ENCODE data around the gene TAF4.
A peak's percentile ranks its signal among the peaks of the same experiment; 100 is the strongest.

Gene TAF4

GRCh38 chr20:62042025-62042820 lies 23.5 kb downstream of the TAF4 start:
- no peak for DNase-seq

DNA sequence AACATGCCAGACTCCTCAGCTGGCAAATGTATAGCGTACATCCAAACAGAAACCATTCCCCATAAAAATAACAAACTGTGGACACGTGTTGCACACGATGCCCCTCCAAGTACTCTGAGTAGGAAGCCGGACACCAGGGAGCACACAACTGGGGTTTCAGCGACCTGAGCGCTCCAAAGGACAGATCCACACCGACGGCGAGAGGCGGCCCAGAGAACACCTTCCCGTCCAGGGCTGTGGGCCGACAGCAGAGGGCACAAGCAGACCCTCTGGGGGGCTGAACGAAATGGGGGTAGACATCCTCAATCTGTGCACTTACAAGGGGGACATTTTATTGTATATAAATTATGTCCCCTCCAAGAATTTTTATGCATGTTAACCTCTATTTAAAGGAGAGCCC lies 24.7 kb downstream of the TAF4 start:
- DNase-seq, result no peak

DNA sequence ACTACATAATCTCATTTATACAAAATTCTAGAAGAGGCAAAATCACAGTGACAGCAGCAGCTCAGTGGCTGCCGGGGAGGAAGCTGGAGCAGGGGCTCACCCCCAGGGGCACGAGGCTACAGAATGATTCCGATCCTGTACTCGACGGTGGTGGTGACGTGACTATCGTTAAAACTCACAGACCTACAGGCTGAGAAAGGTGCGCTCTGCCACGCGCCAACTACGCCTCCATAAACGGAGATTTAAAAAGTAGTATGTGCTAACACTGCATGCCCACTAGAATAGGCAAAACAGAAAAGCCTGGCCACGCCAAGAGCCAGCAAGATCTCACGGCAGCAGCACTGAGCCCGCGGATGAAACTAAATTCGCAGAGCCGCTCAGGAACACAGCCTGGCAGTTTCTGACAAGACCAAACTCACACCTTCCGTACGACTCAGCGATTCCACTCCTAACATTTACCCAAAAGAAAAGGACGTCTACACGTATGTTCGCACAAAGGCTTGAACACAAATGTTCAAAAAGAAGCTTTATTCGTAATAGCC lies 25.2 kb downstream of the TAF4 start:
- DNase-seq, result no peak

DNA sequence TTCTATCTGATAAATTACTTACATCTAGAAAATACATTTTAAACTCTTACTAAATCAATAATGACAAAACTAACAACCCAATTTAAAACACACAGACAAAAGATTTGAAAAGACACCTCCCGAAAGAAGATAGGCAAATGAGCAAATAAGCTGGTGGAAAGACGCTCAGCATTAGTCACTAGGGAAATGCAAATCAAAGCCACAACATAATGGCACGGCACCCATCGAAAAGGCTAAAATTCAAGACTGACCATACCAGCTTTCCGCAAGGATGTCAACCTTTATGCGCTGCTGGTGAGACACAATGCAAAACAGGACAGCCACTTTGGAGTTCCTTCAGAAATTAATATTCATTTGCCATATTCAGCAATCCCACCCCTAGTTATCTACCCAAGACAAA lies 25.9 kb downstream of the TAF4 start:
- no peak for DNase-seq

DNA sequence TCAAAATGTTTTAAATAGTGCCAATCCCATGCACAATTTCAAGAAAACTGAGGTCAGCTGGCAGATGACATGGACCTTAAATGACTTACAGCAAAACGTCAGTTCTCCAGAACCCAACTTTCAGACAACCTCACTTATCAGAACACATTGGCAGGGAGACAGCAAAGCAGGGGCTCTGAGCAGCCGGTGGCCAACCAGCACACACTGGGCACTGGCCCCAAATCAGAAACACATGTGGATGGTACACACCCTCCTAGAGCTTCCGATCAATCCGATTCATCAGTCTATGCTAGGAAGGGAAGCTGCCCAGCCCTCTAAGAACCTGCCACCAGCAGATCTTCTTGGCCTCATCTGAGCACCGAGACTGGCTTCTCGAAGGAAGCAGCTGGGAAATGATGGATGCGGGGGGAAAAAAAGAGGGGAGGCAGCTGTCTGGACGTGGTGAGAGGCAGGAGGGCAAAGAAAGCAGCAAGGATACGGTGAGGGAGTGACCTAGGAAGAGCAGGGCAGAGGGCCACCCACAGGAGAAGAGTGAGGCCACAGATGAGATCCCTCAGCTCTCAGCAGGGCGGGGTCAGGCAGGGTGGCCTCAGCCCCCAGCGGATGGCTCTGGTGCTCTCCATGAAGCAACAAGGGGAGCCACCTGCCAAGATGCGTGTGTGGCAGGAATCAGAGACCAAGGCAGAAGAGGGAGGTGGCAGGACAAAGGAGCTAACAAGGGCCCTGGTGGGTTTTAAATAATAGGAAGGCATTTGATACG lies 32.9 kb downstream of the TAF4 start:
- DNase-seq, result no peak

DNA sequence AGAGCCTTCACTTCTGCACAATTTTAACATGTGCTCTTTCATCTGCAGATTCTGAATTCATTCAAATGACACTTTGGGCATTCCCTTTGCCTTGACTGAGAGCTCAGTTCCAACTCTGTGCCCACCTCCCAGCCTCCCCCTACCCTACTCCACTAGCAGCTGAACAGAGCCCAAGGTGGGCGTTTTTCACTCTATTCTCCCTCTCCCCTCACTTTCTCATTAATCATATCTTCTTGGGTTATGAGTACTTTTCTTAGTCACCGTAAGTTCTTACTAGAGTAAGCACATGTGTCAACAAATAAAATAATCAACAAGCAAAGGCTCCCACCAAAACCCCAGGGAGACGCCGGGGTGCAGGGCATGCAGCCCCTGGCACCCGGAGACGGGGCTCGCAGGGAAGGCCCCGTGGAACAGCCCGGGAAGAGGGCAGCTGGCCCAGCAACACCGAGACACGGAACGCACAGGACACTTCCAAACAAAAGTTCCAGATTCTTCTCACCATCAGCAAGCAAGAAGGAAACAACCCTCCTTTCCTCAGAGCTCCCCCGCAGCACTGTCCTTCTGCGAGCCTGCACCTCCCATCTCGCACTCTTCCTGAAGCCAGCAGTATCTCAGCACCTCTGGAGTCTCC lies 34.1 kb downstream of the TAF4 start:
- DNase-seq, result no peak

GRCh38 chr20:62030834-62031434 lies 34.7 kb downstream of the TAF4 start:
- peak; percentile 60 for DNase-seq

GRCh38 chr20:62030357-62030756 lies 35.3 kb downstream of the TAF4 start:
- DNase-seq, result no peak

DNA sequence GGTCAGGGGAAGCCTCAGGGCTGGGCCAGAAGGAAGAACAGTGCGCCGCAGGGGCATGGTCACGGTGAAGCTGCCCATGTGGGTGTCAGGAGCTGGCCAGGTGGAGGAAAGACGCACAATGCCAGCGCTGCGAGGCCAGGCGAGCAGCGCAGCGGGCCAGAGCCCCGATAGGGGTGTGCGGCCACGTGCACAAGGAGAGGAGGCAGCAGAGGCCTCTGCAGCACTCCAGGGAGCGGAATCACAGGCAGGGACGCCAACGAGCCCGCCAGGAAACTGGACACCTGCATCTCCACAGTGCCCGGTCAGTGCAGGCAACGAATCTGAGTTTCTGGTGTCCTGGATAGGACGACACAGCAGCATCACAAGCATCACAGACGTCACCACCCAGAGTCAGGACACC lies 35.7 kb downstream of the TAF4 start:
- DNase-seq, result no peak

DNA sequence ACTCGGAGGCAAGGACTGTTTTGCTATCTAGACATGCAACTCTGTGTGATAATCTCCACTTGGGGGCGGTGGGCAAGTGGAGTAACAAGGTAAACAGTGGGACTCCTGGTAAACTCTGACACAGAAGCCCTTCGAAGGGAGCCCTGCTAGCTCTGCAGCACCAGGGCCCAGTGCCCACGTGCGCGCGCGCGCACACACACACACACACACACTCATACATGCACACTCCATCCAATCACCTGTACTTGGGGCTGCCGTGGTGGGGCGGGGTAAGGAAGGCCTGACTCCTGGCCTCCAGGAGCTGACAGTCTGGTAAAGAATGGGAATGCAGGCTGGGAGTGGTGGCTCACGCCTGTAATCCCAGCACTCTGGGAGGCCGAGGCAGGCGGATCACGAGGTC lies 36.4 kb downstream of the TAF4 start:
- no peak for DNase-seq

DNA sequence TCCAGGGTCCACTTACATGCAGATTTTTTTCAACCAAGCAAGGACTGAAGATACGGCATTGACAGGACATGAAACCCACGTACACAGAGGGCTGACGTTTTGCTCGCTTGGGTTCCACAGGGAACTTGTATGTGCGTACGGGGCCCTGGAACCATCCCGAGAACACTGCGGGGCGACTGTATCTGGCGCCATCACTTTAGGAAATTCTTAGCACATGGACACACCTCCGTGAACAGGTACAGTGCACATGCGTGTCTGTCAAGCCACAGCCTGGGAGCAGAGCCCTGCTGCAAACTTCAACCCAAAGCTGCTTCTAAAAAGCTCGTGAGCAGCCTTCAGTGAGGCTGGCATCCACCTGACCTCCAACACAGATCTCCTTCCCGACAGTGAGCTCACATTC lies 37.3 kb downstream of the TAF4 start:
- DNase-seq, result no peak

- DNase-seq, result no peak
Measured at GRCh38 chr20:62027698-62028321, 37.9 kb downstream of the TAF4 start.

DNA sequence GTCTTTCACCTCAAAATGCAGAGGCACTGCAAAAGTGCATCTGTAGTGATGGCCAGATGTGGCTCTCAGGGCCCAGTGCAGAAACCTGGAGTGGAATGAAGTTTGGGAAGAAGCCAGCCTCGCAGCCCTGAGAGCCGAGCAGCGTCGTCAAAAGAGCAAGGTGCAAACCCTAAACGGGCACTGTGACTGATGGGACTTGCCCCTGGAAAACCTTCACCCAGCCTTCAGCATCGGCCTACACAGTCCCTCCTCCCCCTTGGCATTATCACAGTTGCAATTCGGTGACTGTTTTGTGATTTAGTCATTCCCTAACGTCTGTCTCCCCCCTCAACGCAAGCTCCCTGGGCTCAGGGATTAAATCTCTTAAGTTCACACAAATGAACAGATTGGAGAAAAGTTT lies 38.6 kb downstream of the TAF4 start:
- DNase-seq, result no peak

DNA sequence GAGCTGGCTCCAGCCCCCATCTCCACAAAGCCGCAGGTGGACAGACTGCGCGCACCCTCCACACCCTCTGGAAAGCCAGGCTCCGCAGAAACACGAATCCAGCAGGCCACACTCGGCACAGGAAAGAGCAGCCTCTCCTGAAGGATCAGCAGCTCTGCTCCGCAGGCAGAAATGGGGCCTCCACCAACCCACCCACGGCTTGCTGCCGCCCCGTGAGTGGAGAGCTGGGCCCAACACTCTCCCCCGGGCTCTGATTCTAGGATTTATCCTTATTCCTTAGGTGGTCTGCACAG lies 39.2 kb downstream of the TAF4 start:
- DNase-seq, result no peak

DNA sequence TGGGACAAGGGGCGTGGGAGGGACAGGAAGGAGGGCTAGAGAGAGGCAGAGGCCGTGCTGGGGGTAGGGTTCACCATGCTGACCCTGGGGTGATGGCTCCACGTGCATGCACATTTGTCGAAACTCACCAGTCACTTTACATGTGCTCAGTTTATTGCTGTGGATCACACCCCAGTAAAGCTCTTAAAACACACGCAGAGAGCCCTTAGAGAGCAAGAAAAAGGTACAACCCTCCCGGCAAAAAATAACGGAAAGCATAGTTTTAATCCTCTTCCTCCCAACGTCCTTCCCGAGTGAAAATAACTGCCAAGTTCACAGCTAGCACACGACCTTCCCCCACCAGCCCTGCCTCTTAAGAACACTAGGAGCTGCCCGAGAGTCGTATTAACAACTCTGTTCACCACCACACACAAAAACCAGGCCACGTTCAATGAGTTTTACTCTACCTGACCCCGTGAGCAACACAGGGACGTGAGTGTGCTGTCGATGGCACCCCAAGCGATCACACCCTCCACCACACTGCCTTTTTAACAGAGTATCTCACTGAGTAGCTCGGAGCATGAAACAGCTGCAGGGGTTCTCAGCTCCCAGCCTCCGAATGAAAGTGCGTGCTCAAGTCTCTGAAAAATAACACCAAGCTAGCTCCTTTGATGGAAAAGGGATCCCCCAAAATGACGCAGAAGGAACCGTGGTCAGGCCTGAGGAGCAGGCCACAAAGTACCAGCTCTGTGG lies 39.7 kb downstream of the TAF4 start:
- peak; percentile 51 for DNase-seq

- DNase-seq, result no peak
Measured at GRCh38 chr20:62025394-62025793, 40.3 kb downstream of the TAF4 start.

DNA sequence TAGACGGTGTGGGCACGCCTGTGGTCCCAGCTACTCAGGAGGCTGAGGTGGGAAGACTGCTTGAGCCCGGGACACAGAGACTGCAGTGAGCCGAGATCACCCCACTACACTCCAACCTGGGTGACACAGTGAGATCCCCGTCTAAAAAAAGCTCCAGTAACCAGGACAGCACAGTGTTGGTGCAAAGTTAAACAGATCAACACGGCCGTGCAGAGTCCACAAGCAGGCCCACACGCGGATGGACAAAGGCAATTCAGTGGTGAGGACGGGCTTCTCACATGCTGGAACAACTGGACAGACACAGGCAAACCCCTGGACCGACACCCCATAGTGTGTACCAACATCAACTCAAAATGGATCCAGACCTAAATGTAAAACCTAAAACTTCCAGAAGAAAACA lies 41.7 kb downstream of the TAF4 start:
- DNase-seq, result no peak

DNA sequence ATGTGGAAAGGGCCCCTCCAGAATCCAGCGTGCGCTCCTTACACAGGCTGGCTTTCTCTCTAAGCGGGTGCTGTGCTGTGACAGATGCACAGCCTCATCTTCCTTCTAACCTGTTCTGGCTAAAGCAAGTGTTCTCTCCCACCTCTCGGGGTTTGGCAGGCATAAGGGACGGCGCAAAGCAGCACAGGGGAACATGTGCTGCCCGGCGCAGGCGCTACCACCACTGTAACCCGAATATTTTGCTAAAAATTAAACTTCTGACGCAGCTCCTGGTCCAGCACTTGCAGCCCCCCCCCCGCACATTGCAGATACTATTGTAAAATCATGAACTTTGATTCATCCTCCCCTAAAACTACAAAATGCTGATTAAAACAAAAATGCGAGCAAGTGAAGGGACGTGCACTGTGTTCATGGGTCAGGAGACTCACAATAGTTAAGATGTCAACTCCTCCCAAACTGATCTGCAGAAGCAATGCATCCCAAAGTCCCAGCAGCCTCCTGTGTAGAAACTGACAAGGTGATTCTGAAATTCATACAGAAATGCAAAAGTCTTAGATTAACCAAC lies 43.0 kb downstream of the TAF4 start:
- no peak for DNase-seq

GRCh38 chr20:62021793-62022385 lies 43.8 kb downstream of the TAF4 start:
- DNase-seq, result no peak

GRCh38 chr20:62020935-62021701 lies 44.6 kb downstream of the TAF4 start:
- no peak for DNase-seq

Data from CD4-positive, alpha-beta T cell treated with Interleukin-17A for 4 hours (primary cell).